ENCODE data around the gene LTBR. TPM values are rescaled to one million over a fixed set of nuclear protein-coding genes. Genes with fewer than 3 reads are reported as not detected.
"Not testable (repeated sequence)": the region's sequence is repeated elsewhere in the genome, so short reads cannot be mapped to it uniquely, and the experiment has no call there.

The LTBR gene
- total RNA-seq, 1 experiment from 2014 or later: 102 TPM

DNA sequence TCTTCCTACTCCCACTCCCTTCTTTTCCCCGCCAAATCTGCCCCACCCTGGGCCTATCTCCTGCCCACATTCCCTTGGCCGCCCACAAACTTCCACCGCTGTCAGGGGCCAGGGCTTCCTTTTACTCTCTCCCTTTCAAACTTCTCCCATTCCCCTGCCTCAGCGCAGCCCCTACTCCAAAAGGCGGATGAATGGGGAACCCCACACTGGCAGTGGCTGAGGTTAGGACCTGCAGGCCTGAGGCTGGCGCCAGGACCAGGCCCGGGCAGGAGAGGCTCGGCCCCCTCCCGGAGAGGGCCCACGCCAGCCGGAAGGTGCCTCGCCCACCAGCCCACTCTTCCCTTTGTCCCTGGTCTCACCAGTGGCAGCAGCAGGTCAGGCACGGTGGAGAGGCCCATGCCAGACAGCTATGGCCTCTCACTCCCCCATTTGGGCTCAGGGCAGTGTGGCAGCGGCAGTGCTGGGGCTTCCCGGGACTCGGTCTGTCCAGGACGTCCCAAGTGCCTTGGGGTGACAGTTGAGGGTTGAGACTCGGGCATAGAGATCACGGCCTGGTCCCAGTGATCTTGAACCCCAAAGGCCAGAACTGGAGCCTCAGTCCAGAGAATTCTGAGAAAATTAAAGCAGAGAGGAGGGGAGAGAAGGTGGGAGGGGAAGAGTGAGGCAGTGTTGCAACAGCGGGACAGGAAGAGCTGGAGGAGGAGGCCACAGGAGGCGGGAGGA, 42.4 kb upstream of the LTBR start, which contains the start of gene TNFRSF1A:
TSS of gene TNFRSF1A (minus strand) at position 660 of the 723 bp plus-strand sequence. CDS start at position 398, 262 bp downstream.
- peak; percentile 71 to 74 for DNase-seq (ENCODE audit: low read depth in 1 of 2, low spot score in 2 of 2)
- no peaks in the 10 kb centered on the region for H3K9me3 ChIP-seq (replicated peaks)
- no peaks in the 10 kb centered on the region for H3K27me3 ChIP-seq (replicated peaks)
- peak within 1 kb of the TSS; percentile 84 for H3K27ac ChIP-seq
- peaks cover 47% of the 10 kb centered on the region for H3K36me3 ChIP-seq
- peak within 1 kb of the TSS; percentile 74 for H3K4me3 ChIP-seq
- peaks cover 54% of the 10 kb centered on the region for H3K4me1 ChIP-seq (replicated peaks)

DNA sequence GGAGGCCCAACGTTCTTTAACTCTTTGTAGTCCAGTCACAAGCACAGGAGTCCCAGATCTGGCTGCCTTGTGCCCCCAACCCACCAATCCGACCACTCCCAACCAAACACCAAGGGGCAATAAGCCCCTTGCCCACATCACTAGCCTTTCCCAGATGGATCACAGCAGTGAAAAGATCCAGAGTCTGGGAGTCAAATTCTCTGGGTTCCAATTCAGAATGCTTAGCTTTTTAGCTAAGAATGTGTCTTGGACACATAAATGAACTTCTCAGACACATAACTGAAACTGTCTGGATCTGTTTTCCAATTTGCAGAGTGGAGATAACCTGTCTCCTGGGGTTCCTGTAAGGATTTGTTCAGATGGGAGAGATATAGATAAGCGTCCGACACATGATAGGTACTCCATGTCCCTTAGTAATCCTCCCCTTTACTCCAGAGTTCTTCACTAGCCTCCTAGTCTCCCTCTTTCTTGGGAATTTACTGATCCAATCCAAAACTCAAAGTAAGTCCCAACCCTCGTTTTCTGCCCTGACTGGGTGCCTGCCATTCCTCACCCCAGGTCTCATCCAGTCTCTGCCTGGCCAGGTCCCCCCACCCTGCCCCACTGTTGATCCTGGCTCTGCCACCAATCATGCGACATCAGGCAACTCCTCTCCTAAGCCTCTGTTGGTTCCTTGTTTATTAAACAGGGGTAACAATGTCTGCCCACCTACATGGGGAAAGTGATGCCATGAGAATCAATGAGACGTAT, 41.6 kb upstream of the LTBR start:
- peak overlapping the region; percentile 74 for H3K4me3 ChIP-seq
- no peak for DNase-seq (ENCODE audit: low read depth in 1 of 2, low spot score in 2 of 2)
- H3K27me3 ChIP-seq (replicated peaks): no peaks in the 10 kb centered on the region
- peak overlapping the region; percentile 84 for H3K27ac ChIP-seq
- peaks cover 42% of the 10 kb centered on the region for H3K36me3 ChIP-seq
- H3K9me3 ChIP-seq (replicated peaks): no peaks in the 10 kb centered on the region
- H3K4me1 ChIP-seq (replicated peaks): peaks cover 47% of the 10 kb centered on the region

DNA sequence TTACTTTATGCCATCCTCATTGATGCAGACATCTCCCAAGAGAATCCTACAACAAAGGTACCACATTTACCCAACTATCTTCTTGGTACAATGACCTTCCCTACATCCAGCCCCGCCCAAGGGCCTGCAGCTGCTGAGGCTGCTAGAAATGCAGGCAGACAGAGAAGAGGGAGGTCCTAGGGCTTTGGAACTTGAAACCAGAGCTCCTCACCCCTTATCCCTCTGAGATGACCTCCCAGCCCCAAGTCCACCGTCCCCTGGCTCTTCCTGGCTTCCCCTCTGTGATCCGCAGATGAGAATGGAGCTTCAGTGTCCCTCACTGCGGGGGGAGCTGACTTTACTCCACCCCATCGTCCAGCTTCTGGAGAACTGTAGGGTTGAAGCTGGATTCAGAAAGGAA, 40.4 kb upstream of the LTBR start:
- peaks cover 32% of the 10 kb centered on the region for H3K36me3 ChIP-seq
- H3K4me1 ChIP-seq (replicated peaks): peaks cover 37% of the 10 kb centered on the region
- H3K9me3 ChIP-seq (replicated peaks): no peaks in the 10 kb centered on the region
- no peak for DNase-seq (ENCODE audit: low read depth in 1 of 2, low spot score in 2 of 2)
- no peak overlapping the region for H3K4me3 ChIP-seq
- H3K27me3 ChIP-seq (replicated peaks): no peaks in the 10 kb centered on the region
- no peak overlapping the region for H3K27ac ChIP-seq

DNA sequence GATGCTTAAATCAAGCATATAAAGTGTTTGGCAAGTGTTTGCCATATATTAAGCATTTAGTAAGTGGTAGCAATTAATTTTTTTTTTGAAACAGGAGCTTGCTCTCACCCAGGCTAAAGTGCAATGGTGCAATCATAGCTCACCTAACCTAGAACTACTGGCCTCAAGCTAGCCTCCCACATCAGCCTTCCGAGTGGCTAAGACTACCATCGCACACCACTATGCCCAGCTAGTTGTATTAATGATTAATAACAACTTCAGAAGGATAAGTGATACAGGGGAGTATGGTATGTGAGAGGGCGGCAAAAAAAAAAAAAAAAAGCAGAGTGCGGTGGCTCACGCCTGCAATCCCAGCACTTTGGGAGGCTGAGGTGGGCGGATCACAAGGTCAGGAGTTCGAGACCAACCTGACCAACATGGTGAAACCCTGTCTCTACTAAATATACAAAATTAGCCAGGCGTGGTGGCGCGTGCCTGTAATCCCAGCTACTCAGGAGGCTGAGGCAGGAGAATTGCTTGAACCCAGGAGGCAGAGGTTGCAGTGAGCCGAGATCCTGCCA, 39.8 kb upstream of the LTBR start:
- H3K4me1 ChIP-seq (replicated peaks): peaks cover 31% of the 10 kb centered on the region
- H3K9me3 ChIP-seq (replicated peaks); H3K27ac ChIP-seq; H3K27me3 ChIP-seq (replicated peaks); DNase-seq (ENCODE audit: low read depth in 1 of 2, low spot score in 2 of 2); H3K4me3 ChIP-seq: not testable (repeated sequence)
- H3K36me3 ChIP-seq: peaks cover 27% of the 10 kb centered on the region

DNA sequence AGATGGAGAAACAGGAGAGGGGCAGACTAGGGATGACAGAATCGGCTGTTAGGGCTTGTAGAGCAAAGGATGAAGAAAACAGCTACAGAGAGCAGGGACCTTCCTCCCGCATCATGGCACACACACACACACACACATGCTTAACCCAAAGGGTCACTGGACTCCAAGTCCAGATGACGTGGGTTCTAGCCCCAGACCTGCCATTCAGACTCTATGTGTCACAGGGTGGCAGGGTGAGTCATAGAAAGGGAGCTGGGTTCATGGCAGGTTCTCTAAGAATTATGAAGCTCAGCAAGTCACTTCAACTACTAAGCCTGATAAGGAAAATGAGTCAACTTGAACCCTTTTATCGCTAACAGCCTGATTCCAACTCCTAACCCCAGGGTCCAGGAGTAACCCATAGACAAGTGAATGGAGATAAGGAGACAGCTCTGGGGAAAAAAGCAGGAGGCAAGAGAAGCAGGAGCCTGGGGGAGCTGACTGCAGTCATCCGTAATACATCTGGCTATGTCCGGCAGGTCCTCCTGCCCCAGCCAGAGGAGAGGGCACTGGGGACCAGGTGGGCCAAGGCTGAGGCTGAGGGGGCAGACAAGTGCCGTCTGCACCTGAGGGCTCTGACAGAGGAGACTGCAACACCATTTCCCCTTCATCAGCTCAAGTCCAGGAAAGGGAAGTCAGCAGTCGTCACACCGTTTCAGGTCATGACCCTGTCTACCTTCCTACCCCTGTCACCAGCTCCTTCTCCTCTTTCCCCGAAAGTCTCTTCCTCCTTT, 38.5 kb upstream of the LTBR start:
- peak; percentile 71 to 84 for DNase-seq (ENCODE audit: low read depth in 1 of 2, low spot score in 2 of 2)
- H3K27me3 ChIP-seq (replicated peaks): no peaks in the 10 kb centered on the region
- H3K27ac ChIP-seq: no peak overlapping the region
- peaks cover 18% of the 10 kb centered on the region for H3K4me1 ChIP-seq (replicated peaks)
- H3K9me3 ChIP-seq (replicated peaks): no peaks in the 10 kb centered on the region
- no peak overlapping the region for H3K4me3 ChIP-seq
- peaks cover 13% of the 10 kb centered on the region for H3K36me3 ChIP-seq

DNA sequence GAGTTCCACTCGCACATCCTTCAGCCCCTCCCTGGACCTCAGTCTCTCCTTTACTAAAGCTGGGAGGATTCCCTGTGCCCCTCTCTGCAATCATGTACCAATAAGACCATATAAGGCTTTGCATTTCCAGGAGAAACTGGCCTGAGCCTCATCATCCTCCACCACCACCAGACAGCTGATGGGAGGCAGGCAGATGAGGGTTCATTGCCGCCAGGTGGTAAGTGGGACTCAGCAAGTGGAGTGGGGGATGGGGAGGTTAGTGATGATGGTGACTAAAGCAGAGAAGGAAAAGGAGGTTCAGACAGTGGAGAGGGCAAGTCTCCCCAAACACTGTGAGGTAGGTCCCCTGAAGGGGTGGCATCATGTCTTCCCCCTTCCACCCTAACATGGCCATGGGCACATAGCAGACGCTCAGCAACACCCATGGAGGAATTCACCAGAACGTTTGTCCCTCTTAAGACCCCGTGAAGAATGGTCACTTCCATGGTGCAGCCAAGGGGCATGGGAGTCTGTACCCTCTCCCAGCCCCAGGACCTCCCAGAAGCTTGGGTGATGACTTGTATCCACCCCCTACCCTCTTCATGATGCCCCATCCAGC, 37.6 kb upstream of the LTBR start:
- Histone ChIP-seq H3K4me1 (replicated peaks) (peaks cover 18% of the 10 kb centered on the region), H3K9me3 (replicated peaks) (no peaks in the 10 kb centered on the region), H3K36me3 (peaks cover 5% of the 10 kb centered on the region), H3K27ac (no peak overlapping the region), H3K4me3 (no peak overlapping the region), H3K27me3 (replicated peaks) (no peaks in the 10 kb centered on the region)
- DNase-seq (ENCODE audit: low read depth in 1 of 2, low spot score in 2 of 2): no peak

DNA sequence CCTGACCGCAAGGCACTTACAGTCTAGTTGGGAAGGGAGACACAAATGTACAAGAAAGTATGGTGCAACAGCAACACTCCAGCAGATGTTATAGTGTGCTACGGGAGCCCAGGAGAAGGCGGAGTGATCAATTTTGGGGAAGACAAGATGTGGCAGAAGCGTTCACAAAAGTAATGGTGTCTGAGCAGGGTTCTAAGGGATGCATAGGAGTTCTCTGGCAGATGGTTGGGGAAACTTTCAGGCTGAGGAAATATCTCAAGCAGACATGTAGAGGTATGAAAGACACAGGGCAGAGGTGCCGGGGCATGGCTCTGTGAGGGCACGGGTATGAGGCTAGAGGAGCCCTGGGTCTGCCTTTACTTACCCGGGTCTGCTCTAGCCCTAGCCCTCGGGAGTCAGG, 37.0 kb upstream of the LTBR start:
- no peak for DNase-seq (ENCODE audit: low read depth in 1 of 2, low spot score in 2 of 2)
- H3K4me1 ChIP-seq (replicated peaks): peaks cover 17% of the 10 kb centered on the region
- H3K27me3 ChIP-seq (replicated peaks): no peaks in the 10 kb centered on the region
- H3K27ac ChIP-seq: no peak overlapping the region
- no peak overlapping the region for H3K4me3 ChIP-seq
- H3K9me3 ChIP-seq (replicated peaks): no peaks in the 10 kb centered on the region
- no peaks in the 10 kb centered on the region for H3K36me3 ChIP-seq

DNA sequence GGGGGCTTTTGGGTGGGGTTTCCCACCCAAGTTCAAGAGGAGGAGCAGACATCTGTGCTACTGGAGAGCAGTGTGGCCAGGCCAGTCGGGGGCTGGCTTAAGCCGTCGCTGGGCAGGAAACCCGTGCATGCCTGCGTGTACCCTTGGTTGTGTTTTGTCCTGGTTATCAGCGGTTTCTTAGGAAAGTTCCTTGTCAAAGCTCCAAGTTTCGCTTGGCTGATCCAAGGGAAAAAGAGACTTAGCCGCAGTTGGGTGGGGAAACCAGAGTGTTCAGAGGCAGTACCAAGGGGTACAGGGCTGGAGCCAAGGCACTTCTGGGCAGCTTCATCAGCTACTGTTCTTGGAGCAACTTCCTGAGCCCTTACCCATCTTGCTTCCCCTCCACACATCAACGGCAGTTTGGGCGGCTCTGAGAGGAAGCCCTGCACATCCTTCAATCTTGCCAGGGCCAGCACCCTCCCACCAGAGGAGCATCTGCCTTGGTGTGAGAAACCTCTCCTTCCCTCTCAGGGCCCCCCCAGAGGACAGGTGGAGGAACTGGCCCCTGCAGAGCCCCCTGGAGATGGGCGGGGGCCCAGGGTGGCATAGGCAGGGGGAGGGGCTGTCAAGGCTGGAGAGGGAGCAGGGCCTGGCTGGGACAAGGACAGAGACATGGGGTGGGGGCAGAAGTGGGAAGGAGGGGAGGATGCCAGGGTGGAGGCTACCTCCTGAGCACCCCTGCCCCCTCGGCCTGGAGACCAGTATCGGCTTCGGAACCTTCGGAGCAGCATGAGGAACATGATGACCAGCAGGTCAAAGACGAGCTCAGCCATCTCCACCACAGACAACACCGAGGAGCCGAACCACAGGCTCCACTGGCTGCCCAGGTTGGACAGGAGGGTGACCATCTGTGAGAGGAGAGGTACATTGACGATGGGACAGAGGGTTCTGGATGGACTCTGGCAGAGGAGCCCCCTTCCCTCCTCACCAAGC, 36.3 kb upstream of the LTBR start:
- Histone ChIP-seq H3K9me3 (replicated peaks) (no peaks in the 10 kb centered on the region), H3K4me3 (no peak overlapping the region), H3K36me3 (no peaks in the 10 kb centered on the region), H3K27ac (no peak overlapping the region), H3K4me1 (replicated peaks) (peaks cover 10% of the 10 kb centered on the region), H3K27me3 (replicated peaks) (no peaks in the 10 kb centered on the region)
- no peak for DNase-seq (ENCODE audit: low read depth in 1 of 2, low spot score in 2 of 2)

DNA sequence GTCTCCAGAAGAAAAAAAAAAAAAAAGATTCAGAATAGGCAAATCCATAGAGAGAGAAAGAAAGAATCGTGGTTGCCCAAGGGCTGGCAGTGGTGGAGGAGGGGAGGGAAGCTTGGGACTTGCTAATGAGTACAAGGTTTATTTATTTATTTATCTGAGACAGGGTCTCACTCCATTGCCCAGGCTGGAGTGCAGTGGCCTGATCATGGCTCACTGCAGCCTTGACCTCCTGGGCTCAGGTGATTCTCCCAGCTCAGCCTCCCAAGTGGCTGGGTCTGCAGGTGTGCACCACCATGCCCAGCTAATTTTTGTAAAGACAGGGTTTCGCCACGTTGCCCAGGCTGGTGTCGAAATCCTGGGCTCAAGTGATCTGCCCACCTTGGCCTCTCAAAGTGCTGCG, 32.3 kb upstream of the LTBR start:
- Histone ChIP-seq H3K27me3 (replicated peaks) (no peaks in the 10 kb centered on the region), H3K9me3 (replicated peaks) (no peaks in the 10 kb centered on the region)
- no peak for DNase-seq (ENCODE audit: low read depth in 1 of 2, low spot score in 2 of 2)

DNA sequence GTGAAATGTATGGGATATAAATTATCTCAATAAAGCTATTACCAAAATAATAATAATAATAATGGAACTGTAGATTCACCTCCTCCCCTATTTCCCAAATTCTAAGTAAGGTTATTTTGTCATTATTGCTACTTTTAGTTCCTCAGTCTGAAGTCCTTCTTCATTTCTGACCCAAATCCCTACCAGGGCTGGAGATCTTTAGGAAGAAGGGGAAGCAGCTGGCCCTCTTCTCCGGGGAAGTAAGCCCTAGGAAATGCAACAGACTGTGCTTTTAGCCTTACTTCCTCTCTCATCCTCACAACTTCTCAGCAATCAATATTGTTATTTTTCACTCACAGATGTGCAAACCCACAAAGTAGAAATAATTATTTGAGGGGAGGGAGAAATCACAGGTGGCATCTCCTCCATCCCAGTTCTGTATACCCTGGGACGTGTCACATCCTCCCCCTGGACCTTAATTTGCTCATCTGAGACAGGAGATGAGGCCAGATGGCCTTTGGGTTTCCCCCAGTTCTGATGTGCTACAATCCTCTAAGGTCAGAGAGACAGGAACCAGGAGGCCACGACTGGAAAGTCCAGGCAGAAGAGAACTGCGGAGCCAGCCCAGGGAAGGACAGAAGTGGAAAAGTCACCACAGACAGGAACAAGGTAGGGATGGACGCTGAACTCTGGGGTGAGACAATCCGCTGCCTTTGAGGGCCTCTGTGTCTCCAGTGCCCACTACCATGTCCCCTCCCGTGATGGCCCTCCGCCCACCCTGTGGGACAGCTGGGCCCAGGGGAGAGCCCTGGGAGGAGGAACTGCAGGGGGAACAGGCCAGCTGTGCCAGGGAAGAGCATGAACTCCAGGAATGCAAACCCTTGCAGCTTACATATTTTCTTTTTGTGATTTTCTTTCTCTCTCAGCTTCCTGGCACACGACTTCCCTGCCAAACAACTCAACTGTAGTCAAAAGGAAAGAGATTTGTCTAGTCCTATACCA, 31.5 kb upstream of the LTBR start:
- DNase-seq (ENCODE audit: low read depth in 1 of 2, low spot score in 2 of 2): no peak
- no peaks in the 10 kb centered on the region for H3K36me3 ChIP-seq
- H3K9me3 ChIP-seq (replicated peaks): no peaks in the 10 kb centered on the region
- no peak overlapping the region for H3K4me3 ChIP-seq
- no peaks in the 10 kb centered on the region for H3K27me3 ChIP-seq (replicated peaks)
- H3K4me1 ChIP-seq (replicated peaks): no peaks in the 10 kb centered on the region
- no peak overlapping the region for H3K27ac ChIP-seq

More for the DNA sequence above, 32.3 kb upstream of the LTBR start:
- Histone ChIP-seq H3K4me1 (replicated peaks) (no peaks in the 10 kb centered on the region), H3K27ac (no peak overlapping the region), H3K4me3 (no peak overlapping the region), H3K36me3 (no peaks in the 10 kb centered on the region)

DNA sequence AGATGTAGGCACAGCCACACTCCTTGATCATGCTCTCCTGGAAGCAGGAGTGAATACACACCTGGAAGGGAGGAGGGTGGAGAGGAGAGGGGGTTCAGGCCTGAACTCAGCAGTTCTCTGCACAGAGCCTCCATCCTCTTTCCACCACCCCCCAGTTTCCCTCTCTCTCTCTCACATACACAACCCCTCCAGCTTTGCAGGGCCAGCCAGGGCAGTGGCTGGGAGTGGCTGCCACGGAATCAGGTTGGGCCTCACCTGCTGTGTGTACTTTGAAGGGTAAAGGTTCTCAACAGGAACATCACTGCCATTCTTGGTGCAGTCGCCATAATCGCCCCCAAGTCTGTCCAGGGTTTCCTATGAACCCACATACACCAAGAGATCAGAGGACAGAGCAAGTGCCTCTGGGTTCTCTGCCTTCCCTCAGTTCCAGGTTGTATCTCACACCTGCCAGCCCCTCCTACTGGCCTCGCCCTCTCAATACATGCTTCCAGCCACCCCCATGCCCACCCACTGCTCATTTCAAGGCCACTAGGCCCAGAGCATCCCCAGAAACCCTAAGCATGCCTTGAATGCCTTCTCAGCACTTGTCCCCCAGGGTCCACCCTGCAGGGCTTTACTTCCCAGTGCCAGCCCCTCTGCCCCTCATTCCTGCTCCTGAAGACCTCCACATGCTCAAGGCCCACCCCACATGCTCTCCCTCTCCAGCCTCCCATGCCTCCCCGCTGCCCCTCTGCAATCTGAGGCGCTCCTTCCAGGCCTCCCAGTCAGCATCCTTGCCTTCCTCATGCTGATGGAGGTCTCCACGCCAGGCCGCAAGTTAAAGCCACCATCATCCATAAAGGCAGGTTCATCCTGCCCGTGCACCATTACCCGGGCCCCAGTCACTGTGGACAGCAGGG, 29.2 kb upstream of the LTBR start:
- H3K36me3 ChIP-seq: no peaks in the 10 kb centered on the region
- H3K27me3 ChIP-seq (replicated peaks): no peaks in the 10 kb centered on the region
- H3K9me3 ChIP-seq (replicated peaks): no peaks in the 10 kb centered on the region
- no peak overlapping the region for H3K4me3 ChIP-seq
- H3K4me1 ChIP-seq (replicated peaks): no peaks in the 10 kb centered on the region
- DNase-seq (ENCODE audit: low read depth in 1 of 2, low spot score in 2 of 2): no peak
- no peak overlapping the region for H3K27ac ChIP-seq
